ENCODE data around the gene XYLB.

XYLB gene

DNA sequence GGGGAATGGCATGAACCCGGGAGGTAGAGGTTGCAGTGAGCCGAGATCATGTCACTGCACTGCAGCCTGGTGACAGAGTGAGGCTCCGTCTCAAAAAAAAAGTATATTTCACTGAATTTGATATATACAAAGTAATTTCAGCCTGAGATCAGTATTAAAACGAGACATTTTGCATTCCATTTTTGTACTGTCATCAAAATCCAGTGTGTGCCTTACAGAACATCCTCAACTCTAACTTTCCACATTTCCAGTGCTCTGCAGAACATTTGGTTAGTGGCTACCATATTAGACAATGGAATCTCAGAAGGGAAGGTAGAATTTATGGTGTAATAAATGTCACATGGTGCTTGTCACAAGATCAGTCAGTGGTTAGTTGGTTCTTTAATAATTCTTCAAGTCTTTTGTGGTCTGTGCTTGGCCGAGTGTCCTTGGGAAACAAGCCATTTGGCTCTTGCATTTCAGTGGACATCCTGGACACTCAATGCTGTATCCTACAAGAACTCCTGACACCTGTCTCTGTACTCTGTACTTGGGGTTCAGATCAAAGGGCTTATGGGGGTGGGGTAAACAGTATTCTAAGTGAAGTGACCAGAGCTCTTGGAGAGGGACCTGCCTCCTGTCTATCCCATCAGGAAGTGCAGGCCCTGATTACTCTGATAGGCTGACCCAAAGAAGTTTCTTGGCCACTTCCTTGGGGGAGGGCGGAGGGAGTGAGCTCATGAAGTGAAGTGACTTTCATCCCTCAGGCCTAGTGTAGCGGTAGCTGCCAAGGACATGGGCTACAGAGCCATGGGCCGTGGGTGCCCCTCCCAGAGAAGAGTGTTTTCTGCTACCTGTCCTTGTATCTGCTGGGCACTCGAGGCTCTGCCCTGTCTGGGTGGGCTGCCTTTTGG is 110.8 kb downstream of the XYLB start:
- H3K4me3 ChIP-seq (ENCODE audit: low read depth, low read length), result no peak overlapping the region
- no peak for TF ChIP-seq CTCF (IDR thresholded peaks at IDR 0.05; ENCODE audit: insufficient read depth, low read depth, low read length, missing control alignments)
- DNase-seq (ENCODE audit: low read depth), result no peak

- H3K4me3 ChIP-seq (ENCODE audit: low read depth, low read length), result no peak overlapping the region
- no peak for TF ChIP-seq CTCF (IDR thresholded peaks at IDR 0.05; ENCODE audit: insufficient read depth, low read depth, low read length, missing control alignments)
- DNase-seq (ENCODE audit: low read depth), result no peak
Measured at GRCh38 chr3:38458796-38459498, 112.4 kb downstream of the XYLB start.

DNA sequence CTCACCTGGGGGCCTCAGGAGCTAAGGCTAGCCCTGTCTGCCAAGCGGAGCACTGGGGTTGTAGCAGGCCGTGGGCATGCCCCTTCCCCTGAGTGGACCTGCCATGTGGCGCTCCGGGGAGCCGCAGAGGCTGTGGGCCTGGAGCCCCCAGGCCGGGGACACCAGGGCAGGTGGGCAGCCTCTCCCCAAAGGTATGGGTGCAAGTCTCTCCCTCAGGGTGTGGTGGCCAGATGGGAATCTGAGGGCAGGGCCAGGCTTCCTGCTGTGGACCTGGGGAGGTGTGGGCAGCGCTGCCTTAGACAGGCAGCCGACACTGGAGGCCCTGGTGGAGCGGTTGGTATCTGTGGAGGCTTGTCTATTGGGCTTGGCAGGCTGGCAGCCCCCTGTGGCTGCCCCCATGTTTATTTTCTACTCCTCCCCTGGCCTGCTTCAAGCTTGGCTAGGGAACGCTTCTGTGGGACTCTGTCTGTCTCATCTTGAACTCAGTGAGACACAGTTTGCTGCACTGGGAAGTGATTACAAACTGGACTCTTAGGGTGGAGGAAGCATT is 113.0 kb downstream of the XYLB start:
- TF ChIP-seq CTCF (IDR thresholded peaks at IDR 0.05; ENCODE audit: insufficient read depth, low read depth, low read length, missing control alignments), result no peak
- no peak overlapping the region for H3K4me3 ChIP-seq (ENCODE audit: low read depth, low read length)
- no peak for DNase-seq (ENCODE audit: low read depth)

DNA sequence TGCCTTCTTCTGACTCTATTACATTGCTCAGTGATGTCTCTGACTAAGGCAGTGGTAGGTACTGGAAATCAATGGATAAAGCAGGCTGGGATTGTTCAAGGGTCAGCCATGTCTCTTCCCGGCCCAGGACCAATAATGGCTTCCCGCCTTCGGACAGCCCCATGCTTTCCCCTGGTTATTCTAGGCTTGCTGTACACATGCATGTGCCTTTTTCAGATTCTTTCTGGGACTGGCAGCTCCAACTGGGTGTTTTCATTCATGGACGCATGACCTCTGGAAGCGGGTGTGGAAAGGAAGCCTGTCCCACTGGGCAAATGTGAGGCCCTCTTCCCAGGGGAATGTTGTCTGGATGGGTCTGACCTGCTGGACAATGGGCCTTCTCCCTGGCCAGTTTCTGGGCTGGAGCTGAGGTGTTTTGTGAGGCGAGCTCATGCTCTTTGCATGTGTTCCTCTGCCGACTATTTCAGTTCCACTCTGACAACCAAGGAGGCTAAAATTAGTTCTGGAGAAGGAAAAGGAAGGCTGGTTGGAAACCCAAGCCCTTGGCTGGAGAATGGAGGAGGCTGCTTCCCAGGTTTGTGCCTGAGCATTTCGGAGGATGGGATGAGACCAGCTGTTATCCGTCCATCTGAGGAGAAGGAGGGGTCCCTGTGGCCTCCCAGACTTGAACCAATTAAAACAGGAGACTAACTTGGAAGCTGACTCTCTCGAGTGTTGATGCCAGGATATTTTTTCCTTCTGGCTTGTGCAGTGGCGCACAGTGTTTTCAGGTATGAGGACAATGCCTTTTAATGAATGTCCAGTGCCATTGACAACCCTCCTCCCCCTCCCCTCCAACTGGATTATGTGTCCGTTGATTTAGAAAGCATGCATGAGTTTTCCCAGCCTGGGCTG is 114.0 kb downstream of the XYLB start:
- H3K4me3 ChIP-seq (ENCODE audit: low read depth, low read length), result no peak overlapping the region
- TF ChIP-seq CTCF (IDR thresholded peaks at IDR 0.05; ENCODE audit: insufficient read depth, low read depth, low read length, missing control alignments), result no peak
- DNase-seq (ENCODE audit: low read depth), result no peak
